SU-DHL-6 (cell line): ENCODE data around the gene KCNB1.

Source experiments
- H2AFZ ChIP-seq: fragments of 200-600 bp; sonication (generic); 2 replicates; pipeline ENCODE4 v1.6.1; 2014; ENCODE audit warnings: low read depth, mild to moderate bottlenecking, moderate library complexity, mixed read lengths, antibody characterized with exemption, low read length; ENCODE audit not compliant: severe bottlenecking
- H3F3A ChIP-seq: fragments of 200-600 bp; shearing (Covaris generic); 2 replicates; pipeline ENCODE4 v1.6.0; 2016; ENCODE audit warnings: antibody characterized with exemption, mild to moderate bottlenecking; ENCODE audit not compliant: insufficient read depth
- H3K27ac ChIP-seq: fragments of 200-600 bp; sonication (generic); 2 replicates; pipeline ENCODE4 v1.5.1; 2016; ENCODE audit warnings: low read depth, mild to moderate bottlenecking, low read length, moderate library complexity, mixed read lengths
- H3K27me3 ChIP-seq: fragments of 200-600 bp; sonication (generic), shearing (Covaris generic); 2 replicates; pipeline ENCODE4 v1.6.0; 2014; ENCODE audit warnings: mild to moderate bottlenecking, low read length
- H3K36me3 ChIP-seq: fragments of 200-600 bp; sonication (generic); 2 replicates; pipeline ENCODE4 v1.6.1; 2014; ENCODE audit warnings: mild to moderate bottlenecking, low read length, mixed read lengths
- H3K4me2 ChIP-seq: fragments of 300-600, 200-600 bp; shearing (Covaris generic), sonication (generic); 2 replicates; pipeline ENCODE4 v1.6.0; 2014; ENCODE audit warnings: low read length, low read depth, mild to moderate bottlenecking; ENCODE audit not compliant: poor library complexity, severe bottlenecking
- H3K4me3 ChIP-seq: fragments of 200-600 bp; sonication (generic); 2 replicates; pipeline ENCODE4 v1.5.1; 2014; ENCODE audit warnings: antibody characterized with exemption, low read length, mild to moderate bottlenecking, mixed read lengths; ENCODE audit not compliant: insufficient read depth, poor library complexity, severe bottlenecking
- H3K79me2 ChIP-seq: fragments of 200-600 bp; sonication (generic); 2 replicates; pipeline ENCODE4 v1.6.1; 2014; ENCODE audit warnings: mild to moderate bottlenecking, low read length, moderate library complexity; ENCODE audit not compliant: insufficient read depth
- H3K9ac ChIP-seq: fragments of 200-600 bp; sonication (generic); 2 replicates; pipeline ENCODE4 v1.7.0; 2014; ENCODE audit warnings: mild to moderate bottlenecking, low read length
- H3K9me2 ChIP-seq: fragments of 200-600 bp; sonication (generic); replicated peaks from 2 replicates; pipeline ENCODE4 v1.6.1; 2014; ENCODE audit warnings: low read length; ENCODE audit not compliant: insufficient read depth
- H3K9me3 ChIP-seq: fragments of 200-600 bp; sonication (generic); 2 replicates; pipeline ENCODE4 v1.6.1; 2014; ENCODE audit warnings: low read length, mixed read lengths; ENCODE audit not compliant: insufficient read depth
- H4K20me1 ChIP-seq: fragments of 200-600 bp; sonication (generic); 2 replicates; pipeline ENCODE4 v1.6.1; 2014; ENCODE audit warnings: low read depth, mild to moderate bottlenecking, antibody characterized with exemption, low read length, moderate library complexity, mixed read lengths
- CTCF ChIP-seq: fragments of 200-600 bp; sonication (generic); IDR thresholded peaks from one replicate; pipeline ENCODE4 v1.5.1; 2017; ENCODE audit warnings: antibody characterized with exemption, mild to moderate bottlenecking, low read length, moderate library complexity; ENCODE audit not compliant: insufficient read depth, poor library complexity, severe bottlenecking
- EZH2phosphoT487 ChIP-seq: fragments of 200-600 bp; sonication (generic), shearing (Covaris generic); conservative IDR thresholded peaks from 2 replicates; pipeline ENCODE4 v1.6.1; 2018; ENCODE audit warnings: mild to moderate bottlenecking, antibody characterized with exemption, low read length, moderate library complexity, mixed read lengths

The KCNB1 gene

GRCh38 chr20:49348563-49348962, 133.9 kb downstream of the KCNB1 start:
- Histone ChIP-seq H3K27me3 (no peaks in the 10 kb centered on the region), H2AFZ (no peak overlapping the region), H4K20me1 (no peaks in the 10 kb centered on the region), H3K27ac (no peak overlapping the region), H3F3A (no peaks in the 10 kb centered on the region), H3K36me3 (no peaks in the 10 kb centered on the region), H3K9me2 (no peaks in the 10 kb centered on the region), H3K9me3 (no peaks in the 10 kb centered on the region), H3K4me3 (no peak overlapping the region), H3K4me2 (no peak overlapping the region), H3K79me2 (no peaks in the 10 kb centered on the region), H3K9ac (no peak overlapping the region)
- TF ChIP-seq CTCF (no peak), EZH2phosphoT487 (no peak)

- Histone ChIP-seq H3K79me2 (no peaks in the 10 kb centered on the region), H3K9me3 (no peaks in the 10 kb centered on the region), H3K9me2 (no peaks in the 10 kb centered on the region), H3K4me3 (no peak overlapping the region), H3K27ac (no peak overlapping the region), H3K36me3 (no peaks in the 10 kb centered on the region), H4K20me1 (no peaks in the 10 kb centered on the region), H3K9ac (no peak overlapping the region), H3F3A (no peaks in the 10 kb centered on the region), H3K4me2 (no peak overlapping the region), H2AFZ (no peak overlapping the region), H3K27me3 (no peaks in the 10 kb centered on the region)
- TF ChIP-seq CTCF (no peak), EZH2phosphoT487 (no peak)
These were observed 135.3 kb downstream of the KCNB1 start for GRCh38 chr20:49347156-49347555.

GRCh38 chr20:49346682-49347081, 135.8 kb downstream of the KCNB1 start:
- Histone ChIP-seq H2AFZ (no peak overlapping the region), H3K4me2 (no peak overlapping the region), H4K20me1 (no peaks in the 10 kb centered on the region), H3K9me2 (no peaks in the 10 kb centered on the region), H3F3A (no peaks in the 10 kb centered on the region), H3K9me3 (no peaks in the 10 kb centered on the region), H3K9ac (no peak overlapping the region), H3K4me3 (no peak overlapping the region), H3K27me3 (no peaks in the 10 kb centered on the region), H3K27ac (no peak overlapping the region), H3K79me2 (no peaks in the 10 kb centered on the region), H3K36me3 (no peaks in the 10 kb centered on the region)
- TF ChIP-seq EZH2phosphoT487 (no peak), CTCF (no peak)
